Smooth muscle cell (in vitro differentiated cells): ENCODE measurements around the gene NCF4. TPM values are rescaled to one million over a fixed set of nuclear protein-coding genes. Genes with fewer than 3 reads are reported as not detected.

Experiments
- DNase-seq: peaks from one replicate; lab custom pipeline; 2025; ENCODE audit not compliant: unreplicated experiment; lab: John Stamatoyannopoulos, UW
- H2AFZ ChIP-seq: fragments of 200-600 bp; sonication (generic); 2 replicates; pipeline ENCODE4 v1.6.0; 2016; ENCODE audit warnings: antibody characterized with exemption, low read depth, mild to moderate bottlenecking
- H3F3A ChIP-seq: fragments of 200-600 bp; sonication (generic); 2 replicates; pipeline ENCODE4 v1.6.0; 2017; ENCODE audit warnings: antibody characterized with exemption, low read depth
- H3K27ac ChIP-seq: fragments of 200-600 bp; sonication (generic); 2 replicates; pipeline ENCODE4 v1.5.1; 2016; ENCODE audit warnings: low read depth, mild to moderate bottlenecking
- H3K27me3 ChIP-seq: fragments of 200-600 bp; sonication (generic); 2 replicates; pipeline ENCODE4 v1.6.1; 2016; ENCODE audit warnings: low read depth, mild to moderate bottlenecking
- H3K36me3 ChIP-seq: fragments of 200-600 bp; sonication (generic); 2 replicates; pipeline ENCODE4 v1.5.1; 2016; ENCODE audit warnings: low read depth
- H3K4me1 ChIP-seq: fragments of 200-600 bp; sonication (generic); 2 replicates; pipeline ENCODE4 v1.5.1; 2016; ENCODE audit warnings: low read depth
- H3K4me2 ChIP-seq: fragments of 200-600 bp; sonication (generic); 2 replicates; pipeline ENCODE4 v1.6.0; 2016; ENCODE audit warnings: mild to moderate bottlenecking
- H3K4me3 ChIP-seq: fragments of 200-600 bp; sonication (generic); 2 replicates; pipeline ENCODE4 v1.5.1; 2016; ENCODE audit warnings: mild to moderate bottlenecking
- H3K79me2 ChIP-seq: fragments of 200-600 bp; sonication (generic); 2 replicates; pipeline ENCODE4 v1.6.0; 2016; ENCODE audit warnings: low read depth, mild to moderate bottlenecking
- H3K9ac ChIP-seq: fragments of 200-600 bp; sonication (generic); 2 replicates; pipeline ENCODE4 v1.6.0; 2016; ENCODE audit warnings: low read depth
- H3K9me3 ChIP-seq: fragments of 200-600 bp; sonication (generic); replicated peaks from 2 replicates; pipeline ENCODE4 v1.5.1; 2016; ENCODE audit warnings: low read depth
- H4K20me1 ChIP-seq: fragments of 200-600 bp; sonication (generic); 2 replicates; pipeline ENCODE4 v1.6.0; 2016; ENCODE audit warnings: low read depth
- CTCF ChIP-seq: fragments of 200-600 bp; sonication (generic); IDR thresholded peaks from 2 replicates; pipeline ENCODE4 v1.5.1; 2017; ENCODE audit warnings: borderline replicate concordance, mild to moderate bottlenecking, antibody characterized with exemption; ENCODE audit not compliant: insufficient read depth, poor library complexity, severe bottlenecking
- WGBS: methylation state at CpG from one replicate; pipeline ENCODE4 v1.1.7; 2016; ENCODE audit warnings: low lambda C conversion rate; 5-methylcytosine and 5-hydroxymethylcytosine counted together
- polyA plus RNA-seq: library from polyadenylated mRNA; unstranded; fragments of >200 nt; fragmentation: Nextera tagmentation; extraction: Ambion mirVana; gene quantifications from 2 replicates; pipeline ENCODE4 v1.2.1, GENCODE V29; 2016
- total RNA-seq: library from RNA; depleted of rRNA; stranded (reverse); fragments of >200 nt; gene quantifications from 2 replicates; pipeline ENCODE4 v1.2.3, GENCODE V29; 2014

The NCF4 gene
- total and polyA plus RNA-seq, 2 experiments from 2014 or later = 0.15 TPM; not detected in 1

GRCh38 chr22:36823186-36823839 lies 37.5 kb upstream of the NCF4 start:
- TF ChIP-seq CTCF = no peak
- no peak overlapping the region for H3K27ac ChIP-seq
- H3K9me3 ChIP-seq = no peaks in the 10 kb centered on the region
- H3F3A ChIP-seq = no peaks in the 10 kb centered on the region
- H3K79me2 ChIP-seq = no peaks in the 10 kb centered on the region
- peaks cover 31% of the 10 kb centered on the region for H3K27me3 ChIP-seq
- DNase-seq = no peak
- H3K9ac ChIP-seq = no peak overlapping the region
- no peak overlapping the region for H3K4me3 ChIP-seq
- H4K20me1 ChIP-seq = no peaks in the 10 kb centered on the region
- peaks cover 20% of the 10 kb centered on the region for H3K4me1 ChIP-seq
- WGBS = 62% methylated on average over 17 of the region's 17 CpGs
- no peak overlapping the region for H2AFZ ChIP-seq
- H3K4me2 ChIP-seq = no peak overlapping the region
- H3K36me3 ChIP-seq = no peaks in the 10 kb centered on the region

GRCh38 chr22:36824655-36825054 lies 36.2 kb upstream of the NCF4 start:
- Histone ChIP-seq H2AFZ (no peak overlapping the region), H3F3A (no peaks in the 10 kb centered on the region), H3K27ac (no peak overlapping the region), H3K4me2 (no peak overlapping the region), H3K36me3 (no peaks in the 10 kb centered on the region), H3K4me1 (peaks cover 21% of the 10 kb centered on the region), H3K79me2 (no peaks in the 10 kb centered on the region), H3K9me3 (no peaks in the 10 kb centered on the region), H4K20me1 (no peaks in the 10 kb centered on the region), H3K27me3 (peaks cover 21% of the 10 kb centered on the region), H3K9ac (no peak overlapping the region), H3K4me3 (no peak overlapping the region)
- TF ChIP-seq CTCF = no peak
- no peak for DNase-seq
- 95% methylated on average over 2 of the region's 2 CpGs for WGBS

GRCh38 chr22:36826262-36826661 lies 34.5 kb upstream of the NCF4 start:
- Histone ChIP-seq H3K4me1 (peaks cover 21% of the 10 kb centered on the region), H3K4me2 (no peak overlapping the region), H3K27me3 (peaks cover 14% of the 10 kb centered on the region), H3K79me2 (no peaks in the 10 kb centered on the region), H2AFZ (no peak overlapping the region), H3K36me3 (no peaks in the 10 kb centered on the region), H3K4me3 (no peak overlapping the region), H3F3A (no peaks in the 10 kb centered on the region), H3K9me3 (no peaks in the 10 kb centered on the region), H3K9ac (no peak overlapping the region), H4K20me1 (no peaks in the 10 kb centered on the region), H3K27ac (no peak overlapping the region)
- WGBS = 88% methylated on average over 6 of the region's 6 CpGs
- DNase-seq = no peak
- no peak for TF ChIP-seq CTCF

GRCh38 chr22:36828815-36829214 lies 32.0 kb upstream of the NCF4 start:
- no peak overlapping the region for H3K27ac ChIP-seq
- H3K4me2 ChIP-seq = no peak overlapping the region
- no peak overlapping the region for H3K4me3 ChIP-seq
- no peaks in the 10 kb centered on the region for H3F3A ChIP-seq
- no peak for TF ChIP-seq CTCF
- peaks cover 13% of the 10 kb centered on the region for H3K4me1 ChIP-seq
- H3K9me3 ChIP-seq = no peaks in the 10 kb centered on the region
- DNase-seq = no peak
- H3K9ac ChIP-seq = no peak overlapping the region
- 78% methylated on average over 3 of the region's 3 CpGs for WGBS
- H3K36me3 ChIP-seq = no peaks in the 10 kb centered on the region
- no peaks in the 10 kb centered on the region for H3K79me2 ChIP-seq
- no peak overlapping the region for H2AFZ ChIP-seq
- H4K20me1 ChIP-seq = no peaks in the 10 kb centered on the region
- peaks cover 21% of the 10 kb centered on the region for H3K27me3 ChIP-seq
